ENCODE results near the gene SORBS2.
"Not testable (repeated sequence)": the region's sequence is repeated elsewhere in the genome, so short reads cannot be mapped to it uniquely, and the experiment has no call there.

Gene SORBS2

DNA sequence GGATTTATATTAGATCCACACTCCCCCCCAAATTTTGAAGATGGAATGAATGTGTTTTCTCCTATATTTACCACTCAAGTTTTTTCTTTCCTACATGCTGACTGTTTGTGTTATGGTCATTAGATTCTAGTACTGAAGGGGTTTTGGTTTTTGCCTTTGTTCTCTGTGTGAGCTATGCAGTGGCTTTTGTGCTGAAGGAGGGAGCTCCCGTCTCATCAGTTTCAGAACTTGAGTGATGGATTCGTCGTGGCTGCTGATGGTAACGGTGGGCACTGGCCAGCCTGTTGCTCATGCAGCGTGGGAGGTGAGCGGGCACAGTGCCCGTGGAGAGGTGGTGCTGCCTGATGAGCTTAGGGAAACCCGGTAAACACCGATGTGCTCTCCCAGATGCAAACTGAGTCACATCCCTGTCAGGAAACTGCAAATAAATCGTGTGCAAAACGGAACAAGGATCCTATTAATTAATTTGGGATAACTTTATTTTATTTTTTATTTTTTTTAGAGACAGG is 101.5 kb downstream of the SORBS2 start:
- DNase-seq, result no peak

DNA sequence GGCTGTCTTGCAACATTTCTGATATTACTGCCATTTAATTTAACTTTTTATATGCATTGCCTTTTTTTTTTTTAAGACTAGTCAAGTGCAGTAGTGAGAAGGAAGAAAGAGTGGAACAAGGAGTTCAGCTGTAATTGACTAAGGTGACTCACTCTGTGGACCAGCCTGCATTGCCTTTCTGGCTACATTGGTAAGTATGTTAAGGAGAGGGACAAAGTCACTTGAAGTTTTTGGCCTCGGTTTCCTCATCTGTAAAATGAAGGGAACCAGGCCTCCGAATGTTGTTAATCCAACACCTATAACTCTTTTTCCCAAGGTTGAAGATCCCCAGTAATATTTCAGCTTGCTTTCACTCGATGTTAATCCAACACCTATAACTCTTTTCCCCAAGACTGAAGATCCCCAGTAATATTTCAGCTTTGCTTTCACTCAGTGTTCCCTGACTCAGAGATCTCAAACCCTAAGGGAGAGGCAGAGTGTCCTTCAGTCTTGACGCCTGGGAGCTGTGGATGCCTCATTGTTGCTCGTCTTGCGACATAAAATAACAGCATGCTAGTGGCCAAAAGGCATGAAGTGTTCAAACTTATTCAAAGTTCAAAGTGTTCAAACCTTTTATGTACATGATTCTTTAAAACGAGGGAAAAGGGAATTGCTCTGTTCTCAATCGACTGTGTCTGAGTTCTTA is 102.0 kb downstream of the SORBS2 start:
- DNase-seq, result no peak

DNA sequence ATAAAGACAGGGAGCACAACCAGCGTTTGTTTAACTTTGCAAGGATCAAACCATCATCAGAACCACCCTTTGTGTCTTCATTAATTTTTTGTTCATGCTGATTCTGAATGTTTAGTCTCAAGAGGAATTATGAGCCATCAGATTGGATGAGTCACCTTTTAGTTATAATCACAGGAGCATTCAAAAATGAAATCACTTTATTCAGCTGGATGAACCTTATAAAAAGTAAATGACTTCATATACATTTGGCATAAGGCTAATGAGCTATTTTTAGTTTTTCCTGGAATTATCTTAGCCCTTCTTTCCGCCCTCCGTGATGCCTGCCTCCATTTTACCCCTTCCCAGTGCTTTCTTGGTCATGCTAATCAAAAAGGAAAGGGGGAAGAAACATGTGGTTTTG is 103.6 kb downstream of the SORBS2 start:
- DNase-seq, result no peak

DNA sequence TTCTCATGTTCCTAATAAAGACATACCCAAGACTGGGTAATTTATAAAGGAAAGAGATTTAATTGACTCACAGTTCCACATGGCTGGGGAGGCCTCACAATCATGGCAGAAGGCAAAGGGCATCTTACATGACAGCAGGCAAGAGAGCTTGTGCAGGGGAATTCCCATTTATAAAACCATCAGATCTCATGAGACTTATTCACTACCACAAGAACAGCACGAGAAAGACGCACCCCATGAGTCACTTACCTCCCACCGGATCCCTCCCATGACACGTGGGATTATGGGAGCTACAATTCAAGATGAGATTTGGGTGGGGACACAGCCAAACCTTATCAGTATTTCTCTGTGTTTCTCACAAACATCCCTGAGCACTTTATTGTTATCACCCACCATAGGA is 104.4 kb downstream of the SORBS2 start:
- not testable (repeated sequence) for DNase-seq

GRCh38 chr4:185702147-185702663 is 109.8 kb downstream of the SORBS2 start:
- DNase-seq, result no peak

DNA sequence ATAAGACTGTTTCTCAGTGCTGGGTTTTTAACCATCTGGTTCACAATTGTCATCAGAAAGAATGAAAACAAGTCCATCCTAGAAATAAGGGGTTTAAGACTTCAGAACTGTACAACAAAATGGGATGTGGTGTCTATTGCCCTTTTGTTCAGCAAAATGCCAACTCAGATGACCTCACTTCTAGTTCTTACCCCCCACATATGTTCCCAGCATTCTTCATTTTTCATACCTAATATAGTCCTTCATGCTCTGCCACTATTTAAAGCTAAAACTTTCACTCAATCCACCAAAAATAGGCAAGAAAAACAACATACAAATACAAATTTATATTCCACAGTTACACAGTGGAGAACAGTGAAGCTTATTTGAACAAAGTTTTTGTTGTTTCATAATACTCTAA is 111.4 kb downstream of the SORBS2 start:
- DNase-seq, result no peak

DNA sequence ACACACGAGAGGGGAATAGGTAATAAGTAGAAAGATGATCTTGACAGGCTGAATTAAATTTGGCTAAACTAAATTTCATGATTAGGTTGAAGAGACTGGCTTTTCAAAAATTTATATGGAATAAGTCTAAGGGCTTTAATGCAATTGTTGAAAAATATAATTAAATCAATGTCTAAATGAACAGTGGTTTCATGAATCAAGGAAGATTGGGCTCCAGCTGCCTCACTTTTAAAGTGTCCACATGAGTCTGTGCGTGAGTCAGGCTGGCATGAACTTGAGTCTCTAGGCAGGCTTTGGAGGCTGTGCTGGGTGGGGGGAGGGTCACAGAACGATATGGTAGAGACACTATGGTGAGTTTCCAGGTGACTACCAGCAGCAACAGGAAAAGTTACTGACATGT is 111.9 kb downstream of the SORBS2 start:
- DNase-seq, result no peak

GRCh38 chr4:185697488-185697887 is 114.5 kb downstream of the SORBS2 start:
- DNase-seq, result no peak

DNA sequence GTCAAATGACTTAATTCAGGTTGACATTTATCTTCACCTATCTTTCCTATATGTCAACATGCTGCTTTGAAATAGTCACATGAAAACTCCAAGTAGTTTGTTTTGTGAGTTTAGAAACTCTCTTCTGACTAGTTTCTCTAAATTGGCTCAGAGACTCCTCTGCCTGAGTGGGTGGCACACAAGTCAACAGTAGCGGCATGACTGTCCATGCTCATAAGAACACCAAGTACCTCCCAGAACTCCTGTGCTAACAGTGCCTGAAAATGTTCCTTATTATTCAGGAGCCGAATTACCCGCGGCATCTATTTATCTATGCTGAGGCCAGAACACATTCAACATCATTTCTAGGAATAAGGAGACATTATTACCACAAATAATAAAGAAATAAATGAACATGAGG is 116.3 kb downstream of the SORBS2 start:
- no peak for DNase-seq

DNA sequence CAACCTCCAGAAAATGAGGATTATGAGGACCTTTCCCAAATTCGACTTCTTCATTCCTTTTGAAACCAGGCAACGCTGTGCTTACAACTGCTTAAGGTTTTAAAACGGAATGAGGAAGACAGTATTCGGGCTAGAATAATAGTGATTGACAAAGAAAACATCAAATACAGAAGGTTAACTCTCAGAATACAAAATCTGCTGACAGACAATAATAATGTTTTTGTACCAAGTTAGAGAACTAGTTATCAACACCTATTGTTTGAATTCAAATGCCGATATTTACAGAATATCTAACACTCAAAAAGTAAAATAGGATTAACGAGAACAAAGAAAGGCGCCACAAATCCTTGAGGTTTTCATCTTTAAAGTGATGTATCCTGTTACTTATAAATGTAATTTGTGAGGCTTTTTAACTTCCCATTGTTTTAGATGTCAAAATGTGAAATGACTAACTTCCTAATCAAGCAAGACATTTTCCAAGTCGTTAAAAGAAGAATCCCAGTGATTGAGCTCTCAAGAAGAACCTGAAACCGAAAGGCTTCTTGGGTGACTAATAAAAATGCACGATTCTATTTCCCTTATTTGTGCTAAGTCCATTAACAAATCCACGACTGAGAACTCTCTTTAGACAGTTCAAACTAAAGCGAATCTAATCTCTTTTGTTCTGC is 118.3 kb downstream of the SORBS2 start:
- DNase-seq, result no peak

GRCh38 chr4:185689407-185689806 is 122.6 kb downstream of the SORBS2 start:
- DNase-seq, result no peak

DNA sequence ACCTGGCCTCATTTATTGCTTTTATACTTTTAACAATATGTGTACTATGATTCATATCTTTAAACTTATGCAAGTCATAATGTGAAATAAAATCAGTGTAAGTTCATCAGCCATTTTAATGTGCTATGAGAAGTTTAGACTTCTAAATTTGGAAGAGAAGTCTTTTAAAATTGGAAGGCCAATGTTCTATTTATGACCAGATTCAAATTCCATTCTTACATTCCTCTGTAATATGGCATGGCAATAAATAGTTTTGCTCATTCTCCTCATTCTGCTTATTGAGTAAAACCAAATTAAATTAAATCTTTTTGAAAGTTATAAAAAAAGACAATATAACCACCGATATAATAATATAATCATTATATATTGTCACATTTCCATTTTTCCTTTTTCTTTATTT is 126.2 kb downstream of the SORBS2 start:
- no peak for DNase-seq

GRCh38 chr4:185683896-185684295 is 128.1 kb downstream of the SORBS2 start:
- DNase-seq, result no peak

GRCh38 chr4:185683222-185683621 is 128.8 kb downstream of the SORBS2 start:
- DNase-seq, result no peak

DNA sequence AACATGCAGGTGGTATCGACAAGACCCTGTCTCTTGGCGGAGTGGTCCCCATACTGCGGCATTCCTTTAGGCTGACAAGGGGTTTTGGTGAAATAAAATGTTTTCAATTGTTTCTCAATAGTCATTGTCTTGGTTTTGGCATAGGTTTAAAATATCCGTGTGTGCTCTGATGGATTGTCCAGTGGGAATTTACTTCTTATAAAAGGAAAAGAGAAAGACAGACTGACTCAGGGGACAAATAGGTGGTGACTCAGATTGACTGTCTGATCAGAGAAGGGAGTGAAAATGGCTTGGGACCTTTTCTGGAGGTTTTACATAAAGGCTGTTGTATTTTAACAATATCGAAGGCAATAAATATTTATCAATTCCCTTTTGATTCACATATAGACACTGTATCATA is 129.8 kb downstream of the SORBS2 start:
- DNase-seq, result no peak

DNA sequence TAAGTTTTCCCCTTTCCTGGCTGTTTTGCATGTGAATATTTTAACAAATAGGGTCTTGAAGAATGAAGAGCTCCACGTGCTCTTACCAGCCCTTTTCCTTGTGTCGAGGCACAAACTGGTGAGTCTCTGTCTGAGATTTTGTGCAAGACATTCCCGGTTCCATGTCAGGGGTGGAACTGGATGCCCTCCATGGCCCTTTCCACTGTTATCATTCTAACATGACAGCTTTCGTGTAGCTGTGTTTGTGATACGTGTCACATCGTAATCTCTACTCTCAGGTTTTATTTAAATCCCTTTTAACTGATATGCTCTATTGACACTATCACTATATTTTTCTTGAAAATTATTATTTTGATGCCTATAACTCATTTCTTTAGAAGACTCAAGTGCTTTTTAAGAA is 130.4 kb downstream of the SORBS2 start:
- DNase-seq, result no peak

- DNase-seq, result no peak
Measured at GRCh38 chr4:185680617-185681016, 131.4 kb downstream of the SORBS2 start.

DNA sequence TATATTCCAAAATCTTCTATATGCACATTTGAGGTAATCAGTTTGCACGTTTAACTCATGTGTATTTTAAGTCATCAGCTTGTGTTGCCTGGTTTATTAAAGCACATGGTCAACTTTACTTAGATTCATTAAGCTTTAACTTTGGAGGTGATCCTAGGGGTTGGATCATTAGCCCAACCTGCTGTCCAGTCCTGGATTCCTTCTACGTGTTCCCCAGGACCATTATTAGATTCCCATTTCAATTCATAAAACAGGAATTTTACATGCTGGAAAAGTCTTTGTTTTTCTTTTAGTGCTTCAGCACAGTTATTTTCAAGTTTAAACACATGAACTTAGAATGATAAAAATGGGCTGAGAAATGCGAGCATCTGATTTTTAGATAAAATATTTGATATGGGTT is 132.5 kb downstream of the SORBS2 start:
- no peak for DNase-seq

DNA sequence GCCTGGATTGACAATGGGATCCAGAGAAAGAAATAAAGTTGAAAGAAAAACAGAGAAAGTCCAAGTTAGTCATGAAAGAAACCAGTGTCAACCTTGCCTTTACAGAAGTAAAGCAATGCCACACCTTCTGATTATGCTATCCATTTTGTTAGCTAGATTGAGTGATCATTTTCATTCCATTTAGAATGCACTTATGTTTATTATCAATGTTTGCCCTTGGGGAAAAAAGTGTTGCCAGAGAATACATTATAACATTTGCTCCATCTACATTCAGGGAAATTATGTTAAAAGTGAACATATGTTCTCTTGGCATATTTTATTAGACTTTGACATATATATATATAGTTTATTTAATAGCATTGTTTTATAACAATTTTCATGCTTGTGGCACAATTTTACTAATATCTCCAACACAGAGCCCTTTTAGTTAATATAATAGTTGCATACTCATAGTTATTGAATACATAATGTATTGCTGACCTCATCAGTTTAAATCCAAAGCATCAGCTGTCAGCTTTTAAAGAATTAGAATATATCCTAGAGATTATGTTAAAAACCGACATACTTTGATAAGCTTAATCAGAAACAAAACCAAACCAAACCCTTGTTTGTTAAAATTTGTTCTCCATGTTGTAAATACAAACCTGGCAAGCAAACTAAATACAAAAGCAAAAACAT is 134.2 kb downstream of the SORBS2 start:
- DNase-seq, result no peak

- DNase-seq, result no peak
Measured at GRCh38 chr4:185672618-185673017, 139.4 kb downstream of the SORBS2 start.

- no peak for DNase-seq
Measured at GRCh38 chr4:185672151-185672550, 139.8 kb downstream of the SORBS2 start.

GRCh38 chr4:185671496-185671895 is 140.5 kb downstream of the SORBS2 start:
- no peak for DNase-seq

DNA sequence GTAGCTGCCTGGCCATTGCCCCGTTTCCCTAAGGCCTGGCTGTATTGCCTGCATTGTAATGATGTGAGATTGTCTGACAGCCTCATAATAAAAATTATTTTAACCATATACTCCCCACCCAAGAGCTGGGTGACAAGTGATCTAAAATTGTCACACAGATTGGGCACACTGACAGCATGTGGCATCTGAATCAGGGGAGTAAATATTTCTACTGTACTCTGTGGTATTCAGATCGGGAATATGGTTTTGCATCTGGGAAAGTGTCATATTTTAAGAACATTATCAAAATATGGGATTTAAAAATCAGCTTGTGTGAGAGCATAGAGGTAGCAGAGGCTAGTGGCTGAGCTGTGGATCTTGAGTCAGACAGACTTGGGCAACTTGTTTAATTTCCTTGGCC is 140.9 kb downstream of the SORBS2 start:
- no peak for DNase-seq

GRCh38 chr4:185669288-185669687 is 142.7 kb downstream of the SORBS2 start:
- DNase-seq, result no peak

All from stimulated activated CD4-positive, alpha-beta T cell treated with anti-CD3 and anti-CD28 coated beads, Interleukin-12 subunit alpha, Interleukin-12 subunit beta, amount 100 ng/mL, for 4 hours (primary cell).